ENCODE measurements around the gene SLCO2B1. TPM values are rescaled to one million over a fixed set of nuclear protein-coding genes. Genes with fewer than 3 reads are reported as not detected.

SLCO2B1 gene
- total RNA-seq, 1 donor from 2014 or later, result 81.1 TPM

DNA sequence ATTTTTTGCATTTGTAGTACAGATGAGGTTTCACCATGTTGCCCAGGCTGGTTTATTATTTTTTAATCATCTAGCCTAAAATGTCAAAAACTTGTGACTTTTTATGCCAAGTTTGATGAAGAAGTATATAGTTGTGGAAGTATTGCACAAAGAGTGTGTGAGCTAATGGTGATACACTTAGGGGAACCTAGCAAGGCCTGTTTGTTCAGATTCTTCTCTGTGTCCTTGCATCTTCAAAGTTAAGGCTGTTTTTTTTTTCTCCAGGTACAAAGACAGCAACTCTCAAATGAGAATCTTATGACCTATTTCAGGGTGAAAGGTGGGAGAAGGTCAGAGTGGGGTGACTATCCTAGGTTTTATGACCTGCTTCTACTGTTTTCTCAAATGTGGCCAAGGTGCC, 7.3 kb downstream of the SLCO2B1 start:
- ATAC-seq (no peak), DNase-seq (ENCODE audit: low spot score) (no peak)
- intact Hi-C loops (cut with DNase I), result no loop called here

DNA sequence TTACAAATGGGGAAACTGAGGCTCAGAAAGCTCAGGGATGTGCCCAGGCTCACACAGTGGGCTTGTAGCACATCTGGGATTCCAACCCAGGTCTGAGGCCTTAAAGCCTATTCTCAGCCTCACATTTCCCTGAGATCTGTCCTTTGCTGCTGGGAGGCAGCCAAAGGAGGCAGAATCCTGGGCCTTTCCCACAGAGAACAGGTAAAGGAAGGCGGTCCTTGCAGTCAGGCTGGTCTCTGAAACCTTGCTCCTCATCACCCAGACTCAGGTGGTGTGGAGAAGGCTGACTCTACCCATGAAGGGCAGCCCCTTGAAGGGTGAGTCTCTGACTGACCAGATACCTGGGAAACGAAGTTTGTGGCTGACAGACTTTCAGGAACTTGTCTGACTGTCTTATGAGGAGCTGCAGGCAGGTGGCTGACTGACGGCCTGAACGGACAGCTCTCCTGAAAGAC, 7.8 kb downstream of the SLCO2B1 start:
- no peak for DNase-seq (ENCODE audit: low spot score)
- intact Hi-C loops (cut with DNase I), result no loop called here
- no peak for ATAC-seq

GRCh38 chr11:75159151-75159953, 8.4 kb downstream of the SLCO2B1 start:
- DNase-seq (ENCODE audit: low spot score) (no peak), ATAC-seq (no peak)
- intact Hi-C loops (cut with DNase I), result no loop called here

DNA sequence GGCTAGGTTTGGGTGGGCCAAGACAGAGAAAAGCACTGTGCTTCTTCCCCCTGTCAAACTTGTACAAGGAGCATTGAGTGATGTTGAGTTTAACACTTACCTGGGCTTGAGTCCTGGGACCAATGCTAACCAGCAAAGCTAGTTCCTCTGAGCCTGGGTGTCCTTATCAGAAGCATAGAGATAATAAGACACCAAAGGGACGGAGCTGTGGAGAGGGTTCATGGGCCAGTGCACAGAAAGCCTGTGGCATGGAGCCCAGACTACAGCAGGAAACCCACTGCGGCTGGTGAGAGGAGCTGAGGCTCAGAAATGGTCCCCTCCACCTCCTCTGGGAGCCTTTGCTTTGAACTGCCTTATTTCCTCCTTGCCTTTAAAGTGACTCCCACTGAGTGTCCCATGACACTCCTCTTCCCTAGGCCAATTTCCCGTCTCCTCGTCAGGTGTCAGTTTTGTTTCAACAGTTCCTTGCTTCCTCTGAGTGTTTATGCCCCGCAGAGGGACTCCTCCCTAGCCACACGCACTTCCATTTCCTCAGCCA, 9.4 kb downstream of the SLCO2B1 start:
- ATAC-seq, result peak; percentile 6
- no peak for DNase-seq (ENCODE audit: low spot score)

GRCh38 chr11:75160880-75161279, 10.0 kb downstream of the SLCO2B1 start:
- intact Hi-C loops (cut with DNase I), result no loop called here
- no peak for ATAC-seq
- DNase-seq (ENCODE audit: low spot score), result no peak

More for the DNA sequence above, 9.4 kb downstream of the SLCO2B1 start:
- intact Hi-C loops (cut with DNase I), result no loop called here

DNA sequence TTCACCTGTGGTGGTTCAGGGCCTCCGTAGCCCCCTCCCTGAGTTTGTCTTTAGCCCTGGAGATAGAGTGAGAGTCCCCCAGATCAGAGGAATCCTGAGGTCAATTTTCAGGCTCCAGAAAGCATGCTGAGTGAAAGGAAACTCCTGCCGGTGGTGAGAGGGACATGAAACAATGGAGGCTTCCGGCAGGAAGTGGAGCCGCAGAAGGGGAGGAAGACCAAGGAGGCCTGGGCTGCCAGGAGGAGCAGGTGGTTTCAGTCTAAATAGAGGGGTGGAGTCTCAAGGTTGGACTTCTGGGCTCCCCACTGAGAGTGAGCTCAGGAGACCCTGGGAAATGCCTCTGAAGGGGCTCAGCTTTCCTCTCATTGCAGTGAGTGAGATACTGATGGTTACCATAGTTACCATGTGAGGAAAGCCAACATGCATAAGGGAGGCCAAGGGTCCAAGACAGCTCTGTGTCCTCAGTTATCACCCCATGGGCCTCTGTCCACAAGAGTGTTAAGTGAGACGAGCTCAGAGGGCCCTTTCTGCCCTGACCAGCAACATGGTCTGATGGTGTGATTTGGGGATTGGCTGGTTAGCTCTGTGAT, 10.7 kb downstream of the SLCO2B1 start:
- intact Hi-C loops (cut with DNase I), result no loop called here
- no peak for DNase-seq (ENCODE audit: low spot score)
- no peak for ATAC-seq

DNA sequence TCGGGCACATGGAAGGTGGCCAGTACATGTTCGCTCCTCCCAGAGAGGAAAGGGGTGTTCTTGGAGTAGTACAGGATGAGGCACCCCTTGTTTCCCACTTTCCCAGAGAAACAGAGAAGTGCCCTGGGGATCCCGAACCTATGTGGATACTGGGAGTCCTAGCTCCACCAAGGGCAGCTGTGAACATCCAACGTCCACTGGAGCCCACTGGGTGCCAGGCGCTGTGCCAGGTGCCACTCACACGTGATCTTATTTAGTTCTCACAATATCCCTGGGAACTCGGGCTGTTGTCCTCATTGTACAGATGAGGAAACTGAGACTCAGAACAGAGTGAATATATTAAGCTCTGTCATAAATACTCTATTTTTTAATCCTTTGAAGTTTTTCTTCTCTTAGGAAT, 12.0 kb downstream of the SLCO2B1 start:
- ATAC-seq (no peak), DNase-seq (ENCODE audit: low spot score) (no peak)
- intact Hi-C loops (cut with DNase I), result no loop called here

DNA sequence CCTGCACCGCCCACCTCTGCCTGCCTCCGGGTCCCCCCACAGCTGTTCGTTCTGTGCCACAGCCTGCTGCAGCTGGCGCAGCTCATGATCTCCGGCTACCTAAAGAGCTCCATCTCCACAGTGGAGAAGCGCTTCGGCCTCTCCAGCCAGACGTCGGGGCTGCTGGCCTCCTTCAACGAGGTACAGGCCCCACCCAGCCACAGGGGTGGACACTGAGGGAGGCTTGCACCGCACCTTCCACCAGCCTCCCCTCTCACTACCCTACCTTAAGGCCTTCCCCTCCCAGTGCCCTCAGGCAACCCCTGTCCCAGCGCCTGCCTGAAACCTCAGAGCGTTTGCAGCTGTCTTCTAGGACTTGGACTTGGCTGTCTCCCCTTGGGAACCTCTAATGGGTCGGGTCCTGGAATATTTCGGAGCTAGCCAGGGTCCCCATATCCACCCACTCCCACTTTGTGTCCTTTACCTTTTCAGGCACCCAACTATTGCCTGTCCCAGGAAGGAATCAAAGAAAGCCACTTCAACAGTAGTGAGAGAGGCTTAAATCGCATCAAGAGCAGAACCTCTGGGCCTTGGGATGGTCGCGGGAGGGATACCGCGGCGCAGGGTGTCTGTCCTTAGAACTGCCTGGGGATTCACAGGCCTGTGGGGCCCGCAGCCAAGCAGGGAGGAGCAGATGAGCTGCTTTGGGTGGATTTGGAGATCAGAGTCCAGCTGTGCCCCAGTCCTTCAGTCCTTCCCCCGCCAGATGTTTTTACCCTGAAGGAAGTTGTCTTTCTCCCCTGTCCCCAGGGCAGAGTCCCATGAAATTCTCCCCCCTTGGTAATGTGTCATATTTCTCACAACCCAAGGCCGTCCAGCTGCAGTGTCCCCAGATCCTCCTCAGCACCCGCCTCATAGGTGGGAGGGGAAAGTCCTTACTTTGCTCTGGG, 13.3 kb downstream of the SLCO2B1 start:
- no peak for DNase-seq (ENCODE audit: low spot score)
- peak; percentile 68 for ATAC-seq
- intact Hi-C loops (cut with DNase I), result no loop called here

DNA sequence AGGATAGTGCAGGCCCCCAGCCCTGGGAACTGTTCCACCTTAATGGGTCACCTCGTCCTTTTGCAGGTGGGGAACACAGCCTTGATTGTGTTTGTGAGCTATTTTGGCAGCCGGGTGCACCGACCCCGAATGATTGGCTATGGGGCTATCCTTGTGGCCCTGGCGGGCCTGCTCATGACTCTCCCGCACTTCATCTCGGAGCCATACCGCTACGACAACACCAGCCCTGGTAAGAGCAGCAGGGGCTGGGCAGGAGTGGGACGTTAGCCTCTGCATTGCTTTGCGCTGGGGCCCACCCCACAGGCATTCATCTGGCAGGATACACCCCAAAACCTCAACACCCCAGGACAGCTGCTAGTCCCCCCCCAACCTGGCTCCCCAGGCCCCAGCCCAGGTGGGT, 14.8 kb downstream of the SLCO2B1 start:
- ATAC-seq (no peak), DNase-seq (ENCODE audit: low spot score) (no peak)
- intact Hi-C loops (cut with DNase I), result no loop called here

DNA sequence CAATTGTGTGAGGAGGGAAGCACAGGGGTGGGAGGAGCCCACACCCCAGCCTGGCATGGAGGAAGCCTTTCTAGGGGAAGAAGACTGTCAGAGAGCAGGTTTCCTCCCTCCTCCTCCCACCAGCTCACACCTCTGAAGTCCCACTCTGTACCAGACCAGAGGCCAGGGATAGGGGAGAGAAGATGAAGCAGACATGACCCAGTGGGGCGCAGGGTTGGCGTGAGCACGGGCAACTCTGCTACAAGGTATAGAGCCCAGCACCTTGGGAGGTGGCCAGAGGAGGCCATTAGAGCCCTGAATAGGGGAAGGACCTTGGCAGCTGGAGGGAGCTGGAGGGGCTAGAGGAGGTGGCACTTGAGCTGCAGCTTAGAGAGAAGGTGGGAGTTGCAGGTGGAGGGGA, 15.9 kb downstream of the SLCO2B1 start:
- ATAC-seq, result no peak
- DNase-seq (ENCODE audit: low spot score), result no peak
- intact Hi-C loops (cut with DNase I), result no loop called here

DNA sequence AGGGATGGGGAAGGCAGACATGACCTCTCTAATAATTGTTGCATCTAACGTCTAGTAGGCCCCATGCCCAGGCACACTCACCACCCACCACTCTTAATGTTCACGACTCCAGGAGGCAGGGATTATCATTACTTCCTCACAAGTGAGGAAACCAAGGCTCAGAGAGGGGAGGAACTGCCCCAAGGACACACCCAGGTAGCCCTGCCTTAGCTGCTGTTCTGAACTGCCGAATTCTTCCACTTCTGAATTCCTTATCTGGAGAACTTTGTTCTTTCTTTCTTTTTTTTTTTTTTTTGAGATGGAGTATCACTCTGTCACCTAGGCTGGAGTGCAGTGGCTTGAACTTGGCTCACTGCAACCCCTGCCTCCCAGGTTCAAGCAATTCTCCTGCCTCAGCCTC, 16.7 kb downstream of the SLCO2B1 start:
- intact Hi-C loops (cut with DNase I), result no loop called here
- ATAC-seq (no peak), DNase-seq (ENCODE audit: low spot score) (no peak)

DNA sequence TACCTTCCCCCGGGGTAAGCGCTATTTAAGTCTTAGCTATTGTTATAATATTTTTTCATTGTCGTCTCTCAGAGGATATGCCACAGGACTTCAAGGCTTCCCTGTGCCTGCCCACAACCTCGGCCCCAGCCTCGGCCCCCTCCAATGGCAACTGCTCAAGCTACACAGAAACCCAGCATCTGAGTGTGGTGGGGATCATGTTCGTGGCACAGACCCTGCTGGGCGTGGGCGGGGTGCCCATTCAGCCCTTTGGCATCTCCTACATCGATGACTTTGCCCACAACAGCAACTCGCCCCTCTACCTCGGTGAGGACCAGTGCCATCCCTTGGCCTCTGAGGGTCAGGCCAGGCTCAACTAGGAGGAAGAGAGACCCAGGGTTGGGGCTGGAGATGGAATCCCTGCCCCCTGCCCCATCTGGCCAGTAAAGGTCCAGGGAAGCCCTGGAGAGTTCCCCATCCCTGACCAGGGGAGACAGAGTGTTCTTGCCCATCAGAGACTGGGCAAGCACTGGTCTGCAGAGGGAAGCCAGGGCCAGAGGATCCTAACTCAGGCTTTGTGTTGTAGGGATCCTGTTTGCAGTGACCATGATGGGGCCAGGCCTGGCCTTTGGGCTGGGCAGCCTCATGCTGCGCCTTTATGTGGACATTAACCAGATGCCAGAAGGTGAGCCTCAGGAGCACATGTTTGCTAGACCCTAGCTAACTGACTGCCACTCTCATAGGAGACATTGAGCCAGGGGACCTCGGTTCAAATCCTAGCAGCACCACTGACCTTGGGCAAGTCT, 18.4 kb downstream of the SLCO2B1 start:
- no peak for DNase-seq (ENCODE audit: low spot score)
- intact Hi-C loops (cut with DNase I), result no loop called here
- no peak for ATAC-seq

GRCh38 chr11:75170516-75171201, 19.8 kb downstream of the SLCO2B1 start:
- ATAC-seq (no peak), DNase-seq (ENCODE audit: low spot score) (no peak)
- intact Hi-C loops (cut with DNase I), result no loop called here

GRCh38 chr11:75173336-75173735, 22.4 kb downstream of the SLCO2B1 start:
- intact Hi-C loops (cut with DNase I), result no loop called here
- DNase-seq (ENCODE audit: low spot score) (no peak), ATAC-seq (no peak)

GRCh38 chr11:75174781-75175370, 24.0 kb downstream of the SLCO2B1 start:
- ATAC-seq, result peak; percentile 86
- intact Hi-C loops (cut with DNase I), result no loop called here
- no peak for DNase-seq (ENCODE audit: low spot score)

- DNase-seq (ENCODE audit: low spot score) (no peak), ATAC-seq (peak; percentile 57)
- intact Hi-C loops (cut with DNase I), result no loop called here
These were observed 31.8 kb downstream of the SLCO2B1 start for GRCh38 chr11:75182664-75183063.

DNA sequence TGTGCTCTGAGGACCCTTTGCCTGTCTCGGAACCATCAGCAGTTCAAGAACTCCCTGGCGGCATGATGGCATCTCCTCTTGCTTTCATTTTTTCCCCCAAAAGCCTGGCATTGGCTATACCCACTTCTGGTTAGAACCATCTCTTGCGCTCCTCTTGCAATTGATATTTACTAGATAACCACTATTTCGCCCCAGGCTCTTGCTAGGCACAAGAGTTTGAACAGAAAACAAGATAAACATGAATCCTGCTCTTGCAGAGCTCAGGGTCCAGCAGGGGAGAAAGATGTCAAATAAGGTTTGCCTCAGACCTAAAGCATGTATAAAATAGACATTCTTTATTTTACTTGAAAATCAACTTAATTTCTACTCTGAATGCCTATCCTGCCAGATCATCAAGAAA, 33.1 kb downstream of the SLCO2B1 start:
- intact Hi-C loops (cut with DNase I), result no loop called here
- no peak for DNase-seq (ENCODE audit: low spot score)
- no peak for ATAC-seq
